GM18861 (cell line): ENCODE data around the gene BCL2L11.

Experiments used
- ATAC-seq: cut with Tn5 transposase; IDR thresholded peaks from one replicate; pipeline ENCODE4 v1.9.1; 2021; ENCODE audit not compliant: unreplicated experiment

BCL2L11 gene

DNA sequence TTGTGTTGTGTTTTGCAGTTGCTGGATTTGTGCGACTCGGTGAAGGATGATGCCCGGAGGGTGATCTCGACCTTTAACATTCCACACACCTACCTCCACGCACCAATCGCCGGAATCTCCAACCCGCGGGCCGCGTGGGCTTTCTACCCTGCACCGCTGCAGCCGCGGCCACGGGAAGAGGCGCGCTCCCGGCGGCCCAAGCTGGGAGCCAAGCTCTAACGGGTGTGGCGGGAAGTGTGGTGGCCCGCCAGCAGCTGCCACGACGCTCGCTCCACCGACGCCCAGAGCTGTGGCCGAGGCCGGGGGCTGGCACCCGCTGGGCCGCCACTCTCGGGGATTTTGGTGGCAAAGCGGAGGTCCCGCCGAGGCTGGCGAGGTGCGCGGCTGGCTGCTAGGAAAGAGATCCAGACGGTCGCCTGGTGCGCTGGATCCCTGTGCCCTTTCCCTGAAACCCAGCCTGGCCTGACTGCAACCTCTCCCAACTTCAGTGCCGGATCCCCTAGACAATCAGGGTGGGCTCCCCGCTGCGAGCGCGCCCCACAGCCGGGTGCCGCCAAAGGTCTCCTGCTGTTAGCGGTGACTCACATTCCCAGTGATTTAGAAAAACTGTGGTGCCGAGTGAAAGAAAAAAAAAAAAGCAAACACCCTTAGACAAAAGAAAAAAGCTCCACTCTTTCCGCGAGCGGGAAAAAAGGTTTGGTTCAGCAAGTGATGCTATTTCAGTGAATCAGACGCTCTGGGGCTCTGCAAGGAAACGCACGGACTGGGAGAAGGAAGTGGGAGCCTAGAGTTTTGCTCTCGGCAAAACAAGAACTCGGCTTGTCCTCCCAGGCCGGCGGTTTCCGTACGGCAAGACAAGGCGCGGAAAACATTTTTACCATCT lies 2.9 kb upstream of the BCL2L11 start:
- no peak for ATAC-seq

DNA sequence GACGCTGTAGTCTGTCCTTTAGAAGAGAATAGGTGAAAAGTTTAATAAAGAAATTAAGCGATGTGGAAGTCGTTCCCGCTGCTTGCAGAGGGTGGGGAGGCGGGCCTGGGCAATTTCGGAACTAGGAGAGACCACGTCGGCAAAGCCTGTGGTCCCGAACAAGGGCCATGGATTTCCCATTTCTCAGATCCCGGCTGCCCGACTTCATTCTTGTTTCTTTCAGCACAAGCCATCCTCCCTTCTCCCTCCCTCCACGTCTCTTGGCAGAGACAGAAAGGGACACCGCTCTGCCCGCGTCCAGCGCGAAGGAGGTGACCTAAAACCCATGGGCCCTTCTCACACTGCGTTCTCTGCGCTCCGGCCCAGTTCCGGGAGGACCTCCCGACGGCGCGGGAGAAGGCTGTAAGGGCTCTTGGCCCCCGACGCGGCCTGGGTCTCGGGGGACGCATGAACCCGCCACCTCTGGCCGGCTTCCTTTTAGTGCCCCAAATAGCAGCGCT lies 2.2 kb upstream of the BCL2L11 start:
- ATAC-seq, result no peak

- no peak for ATAC-seq
Observed at GRCh38 chr2:111118981-111119821, 1.5 kb upstream of the BCL2L11 start.

GRCh38 chr2:111119822-111120252 lies 877 bp upstream of the BCL2L11 start:
- ATAC-seq, result no peak

DNA sequence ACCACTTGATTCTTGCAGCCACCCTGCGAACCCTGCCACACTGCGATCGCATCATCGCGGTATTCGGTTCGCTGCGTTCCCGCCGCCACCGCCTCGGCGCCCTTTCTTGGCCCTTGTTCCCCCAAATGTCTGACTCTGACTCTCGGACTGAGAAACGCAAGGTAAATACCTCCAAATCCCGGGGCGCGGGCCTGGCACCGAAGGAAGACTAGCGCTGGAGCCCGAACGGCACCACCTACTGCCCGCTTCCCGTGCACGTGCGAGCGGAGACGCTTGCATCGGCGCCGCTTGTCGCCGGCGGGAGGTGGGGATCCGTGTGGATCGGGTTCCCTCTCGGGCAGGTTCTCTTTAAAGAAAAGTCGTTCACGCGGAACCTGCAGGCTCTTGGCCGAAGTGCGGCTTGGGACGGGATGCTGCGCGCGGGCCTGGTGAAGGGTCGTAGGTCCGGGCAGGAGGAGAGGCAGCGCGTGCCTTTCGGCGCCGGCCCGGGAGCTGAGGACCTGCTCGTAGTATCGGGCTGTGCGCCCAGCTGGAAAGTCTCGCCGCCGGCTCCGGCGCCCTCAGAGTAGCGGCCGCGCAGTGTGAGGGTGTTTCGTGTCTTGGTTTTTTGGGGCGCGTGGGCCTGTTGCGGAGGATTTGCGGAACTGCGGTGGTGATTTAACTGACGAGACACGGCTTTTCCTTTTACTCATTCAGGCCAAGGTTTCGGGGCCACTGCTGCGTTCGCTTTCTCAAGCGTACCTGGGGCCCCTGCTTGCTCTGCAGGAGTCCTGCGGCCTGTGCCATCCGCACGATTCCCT lies 514 bp downstream of the BCL2L11 start:
- no peak for ATAC-seq

DNA sequence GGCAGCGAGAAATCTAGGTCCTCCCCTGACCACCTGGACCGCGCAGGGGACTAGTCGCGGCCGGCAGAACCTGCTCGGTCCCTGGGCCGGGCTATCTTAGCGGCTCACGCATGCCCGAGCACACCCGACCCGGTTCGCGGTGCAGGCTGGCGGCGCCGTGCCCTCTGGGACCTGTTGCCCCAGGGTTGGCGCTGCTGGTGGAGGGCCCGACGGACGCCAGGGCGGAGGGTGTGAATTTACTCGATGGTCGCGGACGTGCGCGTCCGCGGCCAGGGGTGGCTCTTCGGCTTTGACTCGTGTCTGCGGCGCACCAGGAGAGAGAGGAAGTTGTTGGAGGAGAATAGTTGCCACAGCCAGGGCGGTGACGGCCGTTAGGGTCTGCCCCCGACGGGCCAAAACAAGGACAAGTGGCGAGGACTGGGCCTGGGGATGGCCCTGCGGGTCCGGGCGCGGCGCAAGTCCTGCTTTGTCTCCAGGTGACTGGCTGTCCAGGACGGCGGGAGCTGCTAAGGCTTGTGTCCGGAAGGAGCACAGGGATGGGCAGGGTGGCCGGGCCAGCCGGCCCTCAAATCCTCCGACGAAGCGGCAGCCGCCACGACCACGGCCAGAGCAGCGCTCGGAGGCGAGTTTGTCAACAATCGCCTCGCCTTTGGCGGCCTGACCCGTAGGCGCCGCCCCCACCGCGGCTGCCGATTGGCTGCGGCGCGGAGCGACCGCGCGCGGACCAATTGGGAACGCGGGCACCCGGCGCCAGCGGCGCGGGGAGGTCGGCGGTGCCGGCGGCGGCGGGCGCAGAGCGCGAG lies 1.3 kb downstream of the BCL2L11 start:
- peak; percentile 49 for ATAC-seq

GRCh38 chr2:111122631-111123421 lies 2.1 kb downstream of the BCL2L11 start:
- no peak for ATAC-seq

- no peak for ATAC-seq
Observed at GRCh38 chr2:111123751-111124150, 3.0 kb downstream of the BCL2L11 start.

- no peak for ATAC-seq
Observed at GRCh38 chr2:111126581-111126980, 5.9 kb downstream of the BCL2L11 start.

GRCh38 chr2:111127351-111127750 lies 6.6 kb downstream of the BCL2L11 start:
- no peak for ATAC-seq

DNA sequence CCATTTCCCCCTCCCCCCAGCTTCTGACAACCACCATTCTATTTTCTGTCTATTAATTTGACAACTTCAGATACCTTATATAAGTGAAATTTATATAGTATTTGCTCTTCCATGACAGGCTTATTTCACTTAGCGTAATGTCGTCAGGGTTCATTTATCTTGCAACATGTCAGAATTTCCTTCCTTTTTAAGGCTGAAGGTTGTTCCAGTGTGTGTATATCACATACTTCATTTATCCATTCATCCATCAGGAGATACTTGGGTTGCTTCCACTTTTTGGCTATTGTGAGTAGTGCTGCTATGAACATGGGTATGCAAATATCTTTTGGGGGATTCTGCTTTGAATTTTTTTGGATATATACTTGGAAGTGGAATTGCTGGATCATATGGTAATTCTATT lies 7.4 kb downstream of the BCL2L11 start:
- no peak for ATAC-seq

DNA sequence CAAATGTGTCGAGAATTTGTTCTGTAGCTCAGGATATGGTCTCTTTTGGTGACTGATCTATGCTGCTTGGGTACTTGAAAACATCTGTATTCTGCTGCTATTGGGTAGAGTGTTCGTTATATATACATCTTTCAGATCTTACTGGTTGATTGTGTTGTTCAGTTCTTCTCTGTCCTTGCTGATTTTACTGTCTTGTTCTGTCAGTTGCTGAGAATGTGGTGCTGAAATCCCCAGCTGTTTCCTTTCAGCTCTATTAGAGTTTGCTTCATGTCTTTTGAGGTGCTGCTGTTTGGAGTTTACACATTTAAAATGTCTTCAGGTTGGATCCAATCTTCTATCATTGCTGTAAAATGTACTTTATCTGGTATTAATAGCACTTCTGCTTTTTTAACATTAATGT lies 12.9 kb downstream of the BCL2L11 start:
- ATAC-seq, result no peak

- no peak for ATAC-seq
Observed at GRCh38 chr2:111134055-111134454, 13.3 kb downstream of the BCL2L11 start.

GRCh38 chr2:111135237-111135909 lies 14.7 kb downstream of the BCL2L11 start:
- ATAC-seq, result no peak

GRCh38 chr2:111135910-111136297 lies 15.2 kb downstream of the BCL2L11 start:
- no peak for ATAC-seq

DNA sequence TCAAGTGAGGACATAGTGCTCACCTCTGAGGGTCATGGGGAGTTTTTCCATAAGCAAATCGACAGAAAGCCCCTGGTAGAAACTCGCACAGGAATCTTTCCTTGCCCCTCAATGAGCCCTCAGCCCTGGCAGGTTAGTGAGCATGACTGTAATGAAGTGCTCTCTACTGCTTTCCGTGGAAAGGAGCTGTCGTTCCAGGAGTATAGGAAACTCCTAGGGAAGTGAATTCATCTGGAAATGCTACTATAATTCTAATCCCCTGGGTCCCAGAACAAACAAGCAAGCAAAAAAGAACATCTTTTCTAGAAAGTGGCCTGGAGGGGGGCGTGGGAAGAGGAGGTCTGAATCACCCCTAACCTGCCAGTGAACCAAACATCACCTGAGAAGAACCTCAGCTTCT lies 18.1 kb downstream of the BCL2L11 start:
- no peak for ATAC-seq

GRCh38 chr2:111139637-111140317 lies 19.1 kb downstream of the BCL2L11 start:
- no peak for ATAC-seq

- no peak for ATAC-seq
Observed at GRCh38 chr2:111140815-111141214, 20.1 kb downstream of the BCL2L11 start.
